OCI-LY7 (cell line): ENCODE measurements around the gene ATXN1.
"Not testable (repeated sequence)": the region's sequence is repeated elsewhere in the genome, so short reads cannot be mapped to it uniquely, and the experiment has no call there.

Source experiments
- EZH2phosphoT487 ChIP-seq: fragments of 200-600 bp; sonication (generic); IDR thresholded peaks from 2 replicates; pipeline ENCODE4 v1.6.1; 2018; ENCODE audit warnings: low read depth, borderline replicate concordance, mild to moderate bottlenecking, mixed run types, antibody characterized with exemption, low read length, moderate library complexity, mixed read lengths
- TF ChIP-seq, protein P1 (sequence below): fragments of 200-600 bp; sonication (generic); conservative IDR thresholded peaks from 2 replicates; pipeline ENCODE4 v1.5.1; 2014; ENCODE audit warnings: mild to moderate bottlenecking, antibody characterized with exemption, low read length, moderate library complexity, mixed read lengths

DNA sequence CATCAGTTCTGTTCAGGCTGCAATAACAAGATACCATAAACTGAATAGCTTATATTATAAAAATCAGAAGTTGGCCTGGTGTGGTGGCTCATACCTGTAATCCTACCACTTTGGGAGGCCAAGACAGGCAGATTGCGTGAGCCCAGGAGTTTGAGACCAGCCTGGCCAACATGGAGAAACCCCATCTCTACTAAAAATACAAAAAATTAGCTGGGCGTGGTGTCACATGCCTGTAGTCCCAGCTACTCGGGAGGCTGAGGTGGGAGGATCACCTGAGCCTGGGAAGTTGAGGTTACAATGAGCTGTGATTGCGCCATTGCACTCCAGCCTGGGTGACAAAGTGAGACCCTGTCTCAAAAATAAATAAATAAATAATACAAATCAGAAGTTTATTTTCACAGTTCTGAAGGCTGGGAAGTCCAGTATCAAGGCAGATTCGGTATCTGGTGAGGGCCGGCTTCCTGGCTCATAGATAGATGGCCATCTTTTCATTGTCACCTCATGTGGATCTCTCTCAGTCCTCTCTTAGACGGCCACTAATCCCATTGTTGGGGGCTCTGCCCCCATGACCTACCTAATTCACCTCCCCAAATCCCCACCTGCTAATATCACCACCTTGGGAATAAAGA lies 491.7 kb downstream of the ATXN1 start:
- TF ChIP-seq, protein P1, sequence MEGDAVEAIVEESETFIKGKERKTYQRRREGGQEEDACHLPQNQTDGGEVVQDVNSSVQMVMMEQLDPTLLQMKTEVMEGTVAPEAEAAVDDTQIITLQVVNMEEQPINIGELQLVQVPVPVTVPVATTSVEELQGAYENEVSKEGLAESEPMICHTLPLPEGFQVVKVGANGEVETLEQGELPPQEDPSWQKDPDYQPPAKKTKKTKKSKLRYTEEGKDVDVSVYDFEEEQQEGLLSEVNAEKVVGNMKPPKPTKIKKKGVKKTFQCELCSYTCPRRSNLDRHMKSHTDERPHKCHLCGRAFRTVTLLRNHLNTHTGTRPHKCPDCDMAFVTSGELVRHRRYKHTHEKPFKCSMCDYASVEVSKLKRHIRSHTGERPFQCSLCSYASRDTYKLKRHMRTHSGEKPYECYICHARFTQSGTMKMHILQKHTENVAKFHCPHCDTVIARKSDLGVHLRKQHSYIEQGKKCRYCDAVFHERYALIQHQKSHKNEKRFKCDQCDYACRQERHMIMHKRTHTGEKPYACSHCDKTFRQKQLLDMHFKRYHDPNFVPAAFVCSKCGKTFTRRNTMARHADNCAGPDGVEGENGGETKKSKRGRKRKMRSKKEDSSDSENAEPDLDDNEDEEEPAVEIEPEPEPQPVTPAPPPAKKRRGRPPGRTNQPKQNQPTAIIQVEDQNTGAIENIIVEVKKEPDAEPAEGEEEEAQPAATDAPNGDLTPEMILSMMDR = not testable (repeated sequence)
- not testable (repeated sequence) for TF ChIP-seq EZH2phosphoT487
